Neural crest cell (in vitro differentiated cells): ENCODE data around the gene RMP24.
A peak's percentile ranks its signal among the peaks of the same experiment; 100 is the strongest.

Source experiments
- DNase-seq: peaks from one replicate; pipeline ENCODE4 v3.0.0; 2021; ENCODE audit warnings: low read depth, mixed read lengths, low spot score
- H3K27ac Mint-ChIP-seq: one replicate; pipeline ENCODE4 v1.8.0; 2021; ENCODE audit warnings: mild to moderate bottlenecking, mixed read lengths; ENCODE audit not compliant: unreplicated experiment
- H3K27me3 Mint-ChIP-seq: 2 replicates; pipeline ENCODE4 v1.8.0; 2021; ENCODE audit warnings: low read depth, mild to moderate bottlenecking, mixed read lengths
- H3K36me3 Mint-ChIP-seq: 2 replicates; pipeline ENCODE4 v1.8.0; 2021; ENCODE audit warnings: low read depth, mild to moderate bottlenecking, mixed read lengths
- H3K4me1 Mint-ChIP-seq: 2 replicates; pipeline ENCODE4 v1.8.0; 2021; ENCODE audit warnings: mixed read lengths
- H3K4me3 Mint-ChIP-seq: one replicate; pipeline ENCODE4 v1.8.0; 2021; ENCODE audit warnings: mild to moderate bottlenecking, mixed read lengths
- H3K9me3 Mint-ChIP-seq: 2 replicates; pipeline ENCODE4 v1.8.0; 2021; ENCODE audit warnings: mixed read lengths
- CTCF ChIP-seq: fragments of 200-600 bp; sonication (generic); conservative IDR thresholded peaks from 2 replicates; pipeline ENCODE4 v1.5.0; 2021; ENCODE audit warnings: antibody characterized with exemption, mild to moderate bottlenecking

The RMP24 gene

GRCh38 chr18:35941299-35941698 is 31.2 kb upstream of the RMP24 start:
- no peaks in the 10 kb centered on the region for H3K36me3 Mint-ChIP-seq
- no peak overlapping the region for H3K27ac Mint-ChIP-seq
- no peak for DNase-seq
- no peaks in the 10 kb centered on the region for H3K27me3 Mint-ChIP-seq
- peaks cover 11% of the 10 kb centered on the region for H3K4me1 Mint-ChIP-seq
- H3K4me3 Mint-ChIP-seq = no peak overlapping the region
- no peak for TF ChIP-seq CTCF
- no peaks in the 10 kb centered on the region for H3K9me3 Mint-ChIP-seq

GRCh38 chr18:35942133-35942532 is 30.3 kb upstream of the RMP24 start:
- DNase-seq = no peak
- no peak for TF ChIP-seq CTCF
- Mint-ChIP-seq H3K27me3 (no peaks in the 10 kb centered on the region), H3K27ac (no peak overlapping the region), H3K36me3 (no peaks in the 10 kb centered on the region), H3K4me1 (peaks cover 9% of the 10 kb centered on the region), H3K4me3 (no peak overlapping the region), H3K9me3 (no peaks in the 10 kb centered on the region)

- Mint-ChIP-seq H3K4me3 (no peak overlapping the region), H3K9me3 (no peaks in the 10 kb centered on the region), H3K27ac (no peak overlapping the region), H3K4me1 (peaks cover 7% of the 10 kb centered on the region), H3K36me3 (no peaks in the 10 kb centered on the region), H3K27me3 (no peaks in the 10 kb centered on the region)
- no peak for TF ChIP-seq CTCF
- DNase-seq = no peak
These were observed 29.8 kb upstream of the RMP24 start for GRCh38 chr18:35942661-35943060.

- H3K27me3 Mint-ChIP-seq = peaks cover 27% of the 10 kb centered on the region
- H3K4me1 Mint-ChIP-seq = peaks cover 5% of the 10 kb centered on the region
- no peaks in the 10 kb centered on the region for H3K9me3 Mint-ChIP-seq
- no peak for DNase-seq
- TF ChIP-seq CTCF = no peak
- H3K4me3 Mint-ChIP-seq = no peak overlapping the region
- no peaks in the 10 kb centered on the region for H3K36me3 Mint-ChIP-seq
- H3K27ac Mint-ChIP-seq = no peak overlapping the region
These were observed 24.4 kb upstream of the RMP24 start for GRCh38 chr18:35948080-35948479.

- DNase-seq = no peak
These were observed 23.4 kb upstream of the RMP24 start for GRCh38 chr18:35949090-35949489.

More at GRCh38 chr18:35949090-35949489, 23.4 kb upstream of the RMP24 start:
- TF ChIP-seq CTCF = no peak
- Mint-ChIP-seq H3K27ac (no peak overlapping the region), H3K36me3 (no peaks in the 10 kb centered on the region), H3K27me3 (peaks cover 29% of the 10 kb centered on the region), H3K4me1 (peaks cover 5% of the 10 kb centered on the region), H3K4me3 (peak overlapping the region; percentile 15), H3K9me3 (no peaks in the 10 kb centered on the region)
